Measurements from ENCODE around the gene OSBP. TPM values are rescaled to one million over a fixed set of nuclear protein-coding genes. Genes with fewer than 3 reads are reported as not detected.
A peak's percentile ranks its signal among the peaks of the same experiment; 100 is the strongest.
"Not testable (repeated sequence)": the region's sequence is repeated elsewhere in the genome, so short reads cannot be mapped to it uniquely, and the experiment has no call there.

OSBP gene
- total RNA-seq, 4 donors from 2014 or later, result 31.4 to 39.7 (median 38.1) TPM

- Histone ChIP-seq H3K4me3 (peak overlapping the region; percentile 29 to 57), H3K36me3 (no peaks in the 10 kb centered on the region), H3K9me3 (no peaks in the 10 kb centered on the region), H3K27me3 (no peaks in the 10 kb centered on the region), H3K27ac (peak overlapping the region; percentile 79 to 87 (median 84)), H3K4me1 (peaks cover 0 to 26% (median 0%) of the 10 kb centered on the region in 3 donors)
- TF ChIP-seq, protein P1, sequence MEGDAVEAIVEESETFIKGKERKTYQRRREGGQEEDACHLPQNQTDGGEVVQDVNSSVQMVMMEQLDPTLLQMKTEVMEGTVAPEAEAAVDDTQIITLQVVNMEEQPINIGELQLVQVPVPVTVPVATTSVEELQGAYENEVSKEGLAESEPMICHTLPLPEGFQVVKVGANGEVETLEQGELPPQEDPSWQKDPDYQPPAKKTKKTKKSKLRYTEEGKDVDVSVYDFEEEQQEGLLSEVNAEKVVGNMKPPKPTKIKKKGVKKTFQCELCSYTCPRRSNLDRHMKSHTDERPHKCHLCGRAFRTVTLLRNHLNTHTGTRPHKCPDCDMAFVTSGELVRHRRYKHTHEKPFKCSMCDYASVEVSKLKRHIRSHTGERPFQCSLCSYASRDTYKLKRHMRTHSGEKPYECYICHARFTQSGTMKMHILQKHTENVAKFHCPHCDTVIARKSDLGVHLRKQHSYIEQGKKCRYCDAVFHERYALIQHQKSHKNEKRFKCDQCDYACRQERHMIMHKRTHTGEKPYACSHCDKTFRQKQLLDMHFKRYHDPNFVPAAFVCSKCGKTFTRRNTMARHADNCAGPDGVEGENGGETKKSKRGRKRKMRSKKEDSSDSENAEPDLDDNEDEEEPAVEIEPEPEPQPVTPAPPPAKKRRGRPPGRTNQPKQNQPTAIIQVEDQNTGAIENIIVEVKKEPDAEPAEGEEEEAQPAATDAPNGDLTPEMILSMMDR (IDR thresholded peaks at IDR 0.05), result peak in 3 of 4 experiments; percentile 54 to 75 (median 63)
- no peak for TF ChIP-seq POLR2A (IDR thresholded peaks at IDR 0.05)
- TF ChIP-seq EP300 (IDR thresholded peaks at IDR 0.05), result no peak
- WGBS, 2 donors (ENCODE audit: low coverage in 1 of 2), result 0 to 1% methylated on average over 9 to 15 of the region's 31 CpGs
- ATAC-seq, result peak; percentile 84
Observed at GRCh38 chr11:59550368-59550841, 65.2 kb downstream of the OSBP start.

DNA sequence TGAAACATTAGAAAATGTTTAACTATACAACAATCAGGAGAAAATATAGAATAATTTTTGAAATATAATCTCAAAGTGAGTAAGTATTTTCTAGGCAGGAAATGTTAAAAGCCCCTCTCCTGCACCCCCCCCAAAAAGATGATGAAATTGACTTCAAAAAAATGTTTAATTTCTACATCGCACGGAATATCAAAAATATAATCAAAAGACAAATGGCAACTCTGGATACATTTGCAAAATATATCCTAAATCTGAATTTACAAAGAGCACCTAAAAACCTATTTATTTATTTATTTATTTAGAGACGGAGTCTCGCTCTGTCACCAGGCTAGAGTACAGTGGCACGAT is 67.3 kb downstream of the OSBP start:
- no peaks in the 10 kb centered on the region for H3K36me3 ChIP-seq
- peaks cover 0 to 25% (median 0%) of the 10 kb centered on the region in 3 donors for H3K4me1 ChIP-seq
- WGBS, 2 donors (ENCODE audit: low coverage in 1 of 2), result 90% methylated on average over 3 to 5 of the region's 5 CpGs
- TF ChIP-seq EP300 (IDR thresholded peaks at IDR 0.05) (no peak), POLR2A (IDR thresholded peaks at IDR 0.05) (no peak), POLR2AphosphoS5 (IDR thresholded peaks at IDR 0.05) (no peak)
- TF ChIP-seq, protein P1 (IDR thresholded peaks at IDR 0.05), result no peak
- H3K4me3 ChIP-seq, result no peak overlapping the region
- no peaks in the 10 kb centered on the region for H3K9me3 ChIP-seq
- no peak for ATAC-seq
- no peaks in the 10 kb centered on the region for H3K27me3 ChIP-seq
- H3K27ac ChIP-seq, result no peak overlapping the region

DNA sequence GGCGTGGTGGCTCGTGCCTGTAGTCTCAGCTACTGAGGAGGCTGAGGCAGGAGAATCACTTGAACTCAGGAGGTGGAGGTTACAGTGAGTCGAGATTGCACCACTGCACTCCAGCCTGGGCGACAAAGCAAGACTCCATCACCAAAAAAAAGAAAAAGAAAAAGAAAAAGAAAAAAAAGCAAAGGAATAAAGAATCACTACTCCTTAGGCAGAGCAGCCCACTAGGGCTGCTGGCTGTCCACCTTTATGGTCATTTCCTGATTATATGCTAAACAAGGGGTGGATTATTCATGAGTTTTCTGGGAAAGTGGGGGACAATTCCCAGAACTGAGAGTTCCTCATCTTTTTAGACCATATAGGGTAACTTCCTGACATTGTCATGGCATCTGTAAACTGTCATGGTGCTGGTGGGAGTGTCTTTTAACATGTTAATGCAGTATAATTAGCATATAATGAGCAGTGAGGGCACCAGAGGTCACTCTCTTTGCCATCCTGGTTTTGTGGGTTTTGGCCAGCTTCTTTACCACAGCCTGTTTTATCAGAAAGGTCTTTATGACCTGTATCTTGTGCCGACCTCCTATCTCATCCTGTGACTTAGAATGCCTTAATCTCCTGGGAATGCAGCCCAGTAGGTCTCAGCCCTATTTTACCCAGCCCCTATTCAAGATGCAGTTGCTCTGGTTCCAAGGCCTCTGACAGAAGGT is 67.8 kb downstream of the OSBP start:
- 81% methylated on average over 4 of the region's 5 CpGs; no CpG with 5 or more reads in 1 of the 2 donors for WGBS, 2 donors (ENCODE audit: low coverage in 1 of 2)
- ATAC-seq, H3K4me3 ChIP-seq, H3K9me3 ChIP-seq, H3K27ac ChIP-seq, H3K36me3 ChIP-seq, H3K27me3 ChIP-seq: not testable (repeated sequence)
- H3K4me1 ChIP-seq, result peaks cover 0 to 25% (median 0%) of the 10 kb centered on the region in 3 donors

DNA sequence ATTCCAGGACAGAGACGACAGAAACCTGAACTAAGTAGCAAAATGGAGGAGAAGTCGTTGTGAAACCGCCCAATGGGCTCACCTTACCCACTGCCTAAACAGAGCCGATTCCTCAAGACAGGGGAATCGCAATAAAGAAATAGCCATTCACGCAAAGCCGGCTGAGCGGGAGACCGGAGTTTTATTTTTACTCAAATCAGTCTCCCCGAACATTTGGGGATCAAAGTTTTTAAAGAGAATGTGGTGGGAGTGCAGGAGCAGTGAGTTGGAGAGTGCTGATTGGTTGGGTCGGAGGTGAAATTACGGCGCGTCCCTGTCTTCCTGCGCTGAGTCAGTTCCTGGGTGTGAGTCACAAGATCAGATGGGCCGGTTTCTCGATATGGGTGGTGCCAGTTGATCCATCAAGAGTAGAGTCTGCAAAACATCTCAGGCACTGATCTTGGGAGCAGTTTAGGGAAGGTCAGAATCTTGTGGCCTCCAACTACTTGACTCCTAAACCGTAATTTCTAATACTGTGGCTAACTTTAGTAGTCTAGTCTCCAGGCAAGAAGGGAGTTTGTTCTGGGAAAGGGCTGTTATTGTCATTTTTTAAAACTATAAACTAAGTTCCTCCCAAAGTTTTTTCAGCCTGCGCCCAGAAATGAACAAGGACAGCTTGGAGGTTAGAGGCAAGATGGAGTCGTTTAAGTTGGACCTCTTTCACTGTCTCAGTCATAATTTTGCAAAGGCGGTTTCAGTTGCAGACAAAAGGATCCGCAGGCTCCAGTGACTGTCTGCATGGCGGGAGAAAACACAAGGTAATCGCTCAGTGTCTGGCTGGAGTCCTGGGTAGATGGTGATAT is 70.2 kb downstream of the OSBP start:
- Histone ChIP-seq H3K9me3 (no peaks in the 10 kb centered on the region), H3K4me1 (peaks cover 0 to 13% (median 0%) of the 10 kb centered on the region in 3 donors), H3K36me3 (no peaks in the 10 kb centered on the region), H3K4me3 (no peak overlapping the region), H3K27ac (no peak overlapping the region), H3K27me3 (no peaks in the 10 kb centered on the region)
- TF ChIP-seq POLR2A (IDR thresholded peaks at IDR 0.05), result no peak
- no peak for TF ChIP-seq EP300 (IDR thresholded peaks at IDR 0.05)
- TF ChIP-seq, protein P1 (IDR thresholded peaks at IDR 0.05), result no peak
- no peak for TF ChIP-seq POLR2AphosphoS5 (IDR thresholded peaks at IDR 0.05)
- no peak for ATAC-seq
- 87 to 90% methylated on average over 14 to 22 of the region's 24 CpGs for WGBS, 2 donors (ENCODE audit: low coverage in 1 of 2)

DNA sequence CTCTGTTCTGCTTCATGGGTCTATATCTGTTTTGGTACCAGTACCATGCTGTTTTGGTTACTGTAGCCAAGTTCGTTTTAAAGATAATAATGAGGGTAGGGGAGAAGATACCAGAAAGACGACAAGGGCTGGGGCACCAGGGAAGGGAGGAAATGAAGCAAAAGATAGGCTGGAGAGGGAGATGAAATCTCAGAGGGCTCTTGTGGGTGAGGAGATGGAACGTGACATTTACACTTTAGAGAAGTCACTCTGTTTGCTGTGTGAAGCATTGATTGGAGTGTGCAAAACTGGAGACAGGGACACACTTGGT is 70.8 kb downstream of the OSBP start:
- Histone ChIP-seq H3K9me3 (no peaks in the 10 kb centered on the region), H3K27me3 (no peaks in the 10 kb centered on the region), H3K4me1 (peaks cover 0 to 7% (median 0%) of the 10 kb centered on the region in 3 donors), H3K27ac (no peak overlapping the region), H3K4me3 (no peak overlapping the region), H3K36me3 (no peaks in the 10 kb centered on the region)
- 72 to 73% methylated on average over 3 of the region's 3 CpGs for WGBS, 2 donors (ENCODE audit: low coverage in 1 of 2)
- TF ChIP-seq POLR2A (IDR thresholded peaks at IDR 0.05), result no peak
- no peak for TF ChIP-seq POLR2AphosphoS5 (IDR thresholded peaks at IDR 0.05)
- TF ChIP-seq, protein P1 (IDR thresholded peaks at IDR 0.05), result no peak
- no peak for TF ChIP-seq EP300 (IDR thresholded peaks at IDR 0.05)
- ATAC-seq, result no peak

DNA sequence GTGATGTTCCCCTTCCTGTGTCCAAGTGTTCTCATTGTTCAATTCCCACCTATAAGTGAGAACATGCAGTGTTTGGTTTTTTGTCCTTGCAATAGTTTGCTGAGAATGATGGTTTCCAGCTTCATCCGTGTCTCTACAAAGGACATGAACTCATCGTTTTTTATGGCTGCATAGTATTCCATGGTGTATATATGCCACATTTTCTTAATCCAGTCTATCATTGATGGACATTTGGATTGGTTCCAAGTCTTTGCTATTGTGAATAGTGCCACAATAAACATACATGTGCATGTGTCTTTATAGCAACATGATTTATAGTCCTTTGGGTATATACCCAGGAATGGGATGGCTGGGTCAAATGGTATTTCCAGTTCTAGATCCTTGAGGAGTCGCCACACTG is 71.9 kb downstream of the OSBP start:
- H3K36me3 ChIP-seq, ATAC-seq, H3K4me3 ChIP-seq, H3K27me3 ChIP-seq, H3K27ac ChIP-seq, H3K4me1 ChIP-seq, H3K9me3 ChIP-seq: not testable (repeated sequence)
- WGBS, 2 donors (ENCODE audit: low coverage in 1 of 2), result no CpG with 5 or more reads among the region's 3 CpGs

Measured in gastroesophageal sphincter (tissue), 4 donors.